Fibroblast of mammary gland (primary cell): ENCODE data around the gene FLT1.

Source experiments
- DNase-seq: peaks from one replicate; pipeline ENCODE4 v3.0.0-alpha.2; 2010; ENCODE audit warnings: low read depth
- H3K4me3 ChIP-seq: 2 replicates; pipeline ENCODE4 v1.5.1; 2011; ENCODE audit warnings: low read depth, mild to moderate bottlenecking, low read length, moderate library complexity; ENCODE audit not compliant: control insufficient read depth
- CTCF ChIP-seq: conservative IDR thresholded peaks from 2 replicates; pipeline ENCODE4 v1.5.1; 2011; ENCODE audit warnings: low read depth, low read length, inconsistent platforms; ENCODE audit not compliant: control insufficient read depth, insufficient read depth

FLT1 gene

GRCh38 chr13:28447206-28447605 lies 47.7 kb downstream of the FLT1 start:
- TF ChIP-seq CTCF: no peak

DNA sequence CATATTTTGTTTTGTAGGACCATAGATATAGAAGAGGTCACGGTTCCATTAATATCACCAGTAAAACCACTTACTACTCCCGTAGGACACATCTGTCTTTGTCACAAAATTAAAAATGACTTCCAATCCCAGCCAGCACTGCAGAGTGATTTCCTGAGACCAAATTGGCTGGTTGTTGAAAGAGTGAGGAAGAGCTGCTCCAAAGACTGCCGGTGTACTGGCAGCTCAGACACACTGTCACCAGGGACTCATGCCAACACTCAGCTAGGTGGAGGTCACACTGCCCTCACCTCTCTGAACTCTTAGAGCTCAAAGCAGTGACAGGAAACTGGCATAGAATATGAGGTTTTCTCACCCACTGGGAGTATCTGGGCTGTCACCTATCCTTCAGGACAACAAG lies 52.1 kb downstream of the FLT1 start:
- H3K4me3 ChIP-seq: no peak overlapping the region
- no peak for TF ChIP-seq CTCF
- DNase-seq: no peak

More at GRCh38 chr13:28447206-28447605, 47.7 kb downstream of the FLT1 start:
- no peak overlapping the region for H3K4me3 ChIP-seq
- DNase-seq: no peak

DNA sequence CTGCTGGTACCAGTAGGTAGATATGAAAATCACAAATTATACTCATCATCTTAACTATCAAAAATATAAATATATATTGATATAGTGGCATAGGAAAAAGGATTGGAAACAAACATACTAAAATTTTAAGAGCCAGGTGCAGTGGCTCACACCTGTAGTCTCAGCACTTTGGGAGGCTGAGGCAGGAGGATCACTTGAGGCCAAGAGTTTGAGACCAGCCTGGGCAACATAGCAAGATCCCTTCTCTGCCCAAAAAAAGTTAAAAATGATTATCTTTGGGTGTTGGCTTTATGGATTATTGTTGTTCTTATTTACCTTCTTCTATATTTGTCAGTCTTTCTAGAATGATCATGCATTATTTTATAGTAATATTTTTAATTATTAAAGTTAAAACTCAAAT lies 53.4 kb downstream of the FLT1 start:
- no peak overlapping the region for H3K4me3 ChIP-seq
- no peak for TF ChIP-seq CTCF
- DNase-seq: no peak

GRCh38 chr13:28440774-28441504 lies 54.0 kb downstream of the FLT1 start:
- DNase-seq: no peak
- no peak for TF ChIP-seq CTCF
- H3K4me3 ChIP-seq: no peak overlapping the region

DNA sequence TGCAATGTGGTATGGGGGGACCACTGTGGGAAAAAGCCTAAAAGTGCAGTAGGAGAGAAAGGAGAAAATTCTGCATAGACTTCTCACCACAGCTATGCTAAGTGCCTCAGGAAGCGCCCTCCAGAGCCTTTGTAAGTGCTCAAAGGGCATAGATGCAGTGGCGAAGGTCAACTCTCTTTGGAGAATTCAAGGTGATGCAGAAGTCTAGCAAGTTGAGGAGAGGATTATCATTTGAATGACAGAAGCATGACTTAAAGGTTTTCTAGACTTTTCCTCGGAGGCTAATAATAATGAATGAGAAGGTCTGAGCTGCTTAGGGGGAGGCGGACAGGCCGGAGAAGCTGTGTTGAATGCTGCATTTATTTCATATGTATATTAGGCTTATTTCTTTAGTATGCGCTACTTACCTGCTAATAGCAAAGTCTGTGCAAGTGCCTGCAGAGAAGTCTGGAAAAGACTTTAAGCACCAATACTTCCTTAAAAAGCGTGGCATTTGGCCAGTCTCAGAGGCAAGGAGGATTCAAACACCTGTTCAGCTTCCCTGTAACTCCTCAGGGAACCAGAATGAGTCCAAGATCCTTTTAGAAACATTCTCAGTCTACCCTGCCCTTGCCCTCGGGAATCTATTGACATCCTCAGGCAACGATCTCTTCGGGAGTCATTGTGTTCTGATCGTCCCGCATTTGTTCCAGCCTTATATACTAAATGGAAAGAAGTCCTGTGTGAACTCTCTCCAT lies 56.2 kb downstream of the FLT1 start:
- TF ChIP-seq CTCF: no peak
- no peak overlapping the region for H3K4me3 ChIP-seq
- DNase-seq: no peak

- DNase-seq: no peak
- TF ChIP-seq CTCF: no peak
- H3K4me3 ChIP-seq: no peak overlapping the region
These were observed 56.9 kb downstream of the FLT1 start for GRCh38 chr13:28438067-28438466.
